ENCODE results near the gene TCEANC.
A peak's percentile ranks its signal among the peaks of the same experiment; 100 is the strongest.
"Not testable (repeated sequence)": the region's sequence is repeated elsewhere in the genome, so short reads cannot be mapped to it uniquely, and the experiment has no call there.

Gene TCEANC

GRCh38 chrX:13655674-13656073 lies 2.7 kb downstream of the TCEANC start:
- no peak for DNase-seq (ENCODE audit: low read depth in 2 of 3, low spot score in 2 of 3)

GRCh38 chrX:13658602-13659001 lies 5.7 kb downstream of the TCEANC start:
- DNase-seq (ENCODE audit: low read depth in 2 of 3, low spot score in 2 of 3) = no peak

- DNase-seq (ENCODE audit: low read depth in 2 of 3, low spot score in 2 of 3) = no peak
These were observed 6.1 kb downstream of the TCEANC start for GRCh38 chrX:13659063-13659462.

DNA sequence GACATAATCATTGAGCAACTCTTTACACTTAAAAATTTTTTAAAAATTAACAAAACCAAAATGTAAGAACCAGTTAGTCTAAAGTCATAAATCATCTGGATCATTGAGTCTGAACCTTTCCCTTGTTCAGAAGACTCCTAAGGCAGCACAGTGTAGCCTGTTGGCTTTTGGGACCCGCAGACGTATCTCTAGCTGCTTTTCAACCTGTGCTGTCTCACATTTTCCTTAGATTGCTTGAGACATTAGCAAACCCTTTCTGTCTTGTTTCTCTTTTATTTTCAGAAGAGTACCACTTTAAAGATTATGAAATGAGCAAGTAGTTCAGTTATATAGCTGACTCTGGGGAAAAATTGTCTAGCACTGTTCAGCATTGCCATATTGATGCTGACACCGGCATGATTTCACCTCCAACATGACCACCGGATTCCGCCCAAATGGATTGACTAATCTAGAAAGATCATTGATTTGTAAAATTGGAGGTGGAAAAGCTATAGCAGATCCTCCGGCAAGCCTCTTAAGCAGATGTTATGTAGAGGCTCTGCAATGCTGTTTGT lies 8.9 kb downstream of the TCEANC start:
- no peak for DNase-seq (ENCODE audit: low read depth in 2 of 3, low spot score in 2 of 3)

- no peak for DNase-seq (ENCODE audit: low read depth in 2 of 3, low spot score in 2 of 3)
These were observed 9.4 kb downstream of the TCEANC start for GRCh38 chrX:13662355-13662791.

GRCh38 chrX:13664020-13664419 lies 11.1 kb downstream of the TCEANC start:
- DNase-seq (ENCODE audit: low read depth in 2 of 3, low spot score in 2 of 3) = no peak

GRCh38 chrX:13666836-13667235 lies 13.9 kb downstream of the TCEANC start:
- no peak for DNase-seq (ENCODE audit: low read depth in 2 of 3, low spot score in 2 of 3)

- DNase-seq (ENCODE audit: low read depth in 2 of 3, low spot score in 2 of 3) = no peak
These were observed 15.0 kb downstream of the TCEANC start for GRCh38 chrX:13667919-13668318.

GRCh38 chrX:13669246-13669737 lies 16.4 kb downstream of the TCEANC start:
- no peak for DNase-seq (ENCODE audit: low read depth in 2 of 3, low spot score in 2 of 3)

GRCh38 chrX:13669755-13670154 lies 16.8 kb downstream of the TCEANC start:
- DNase-seq (ENCODE audit: low read depth in 2 of 3, low spot score in 2 of 3) = not testable (repeated sequence)

DNA sequence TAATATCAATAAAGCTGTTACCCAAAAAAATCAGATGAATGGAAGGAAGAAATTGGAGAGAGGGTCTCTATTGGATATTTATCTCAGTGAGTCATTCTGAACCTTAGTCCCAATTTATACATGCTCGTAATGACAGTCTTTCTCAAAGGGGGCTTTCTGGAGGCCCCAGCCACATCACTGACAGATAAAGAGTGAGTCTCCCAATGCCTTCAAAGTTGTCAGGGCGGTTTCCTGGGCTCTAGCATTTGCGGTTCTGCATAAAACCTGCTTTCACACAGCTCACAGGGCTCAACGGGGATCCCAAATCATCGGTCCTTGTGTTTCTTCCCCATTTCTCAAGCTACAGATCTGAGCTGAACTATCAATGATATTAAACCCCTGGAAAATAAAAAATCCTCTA lies 17.3 kb downstream of the TCEANC start:
- DNase-seq (ENCODE audit: low read depth in 2 of 3, low spot score in 2 of 3) = no peak

DNA sequence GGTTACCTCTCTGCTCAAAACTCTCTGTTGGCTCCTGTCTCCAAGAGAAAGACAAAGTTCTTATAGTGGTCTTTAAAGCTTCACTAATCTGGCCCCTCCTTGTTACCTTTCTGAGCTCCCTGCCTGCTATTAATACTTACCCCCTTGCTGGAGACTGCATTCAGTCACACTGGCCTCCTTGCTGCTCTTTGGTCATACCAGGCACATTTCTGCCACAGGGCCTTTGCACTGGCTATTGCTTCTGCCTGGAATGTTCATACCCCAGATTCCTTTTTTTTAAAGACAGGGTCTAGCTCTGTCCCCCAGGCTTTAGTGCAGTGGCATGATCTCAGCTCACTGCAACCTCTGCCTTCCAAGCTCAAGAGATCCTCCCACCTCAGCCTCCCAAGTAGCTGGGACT lies 20.1 kb downstream of the TCEANC start:
- no peak for DNase-seq (ENCODE audit: low read depth in 2 of 3, low spot score in 2 of 3)

GRCh38 chrX:13676885-13677284 lies 23.9 kb downstream of the TCEANC start:
- DNase-seq (ENCODE audit: low read depth in 2 of 3, low spot score in 2 of 3) = no peak

GRCh38 chrX:13679700-13680099 lies 26.8 kb downstream of the TCEANC start:
- not testable (repeated sequence) for DNase-seq (ENCODE audit: low read depth in 2 of 3, low spot score in 2 of 3)

- no peak for DNase-seq (ENCODE audit: low read depth in 2 of 3, low spot score in 2 of 3)
These were observed 28.7 kb downstream of the TCEANC start for GRCh38 chrX:13681595-13681994.

DNA sequence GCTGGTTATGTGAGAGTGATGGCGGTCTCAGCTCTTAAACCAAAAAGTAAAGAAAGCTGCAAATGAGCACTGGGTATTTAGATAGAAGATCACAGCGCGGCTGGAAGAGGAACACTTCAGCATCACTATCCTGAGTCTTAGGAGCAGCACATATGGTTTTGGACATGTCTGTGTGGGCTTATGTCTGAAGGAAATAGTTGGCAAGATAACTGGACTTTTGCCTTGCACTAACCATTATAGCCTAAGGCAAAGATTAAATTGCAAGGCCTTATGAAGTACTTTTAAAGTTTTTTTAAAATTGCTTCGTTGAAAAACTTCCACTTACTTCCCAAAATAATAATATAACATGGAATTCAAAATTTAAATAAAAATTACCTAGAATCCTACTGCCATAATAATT lies 31.4 kb downstream of the TCEANC start:
- DNase-seq (ENCODE audit: low read depth in 2 of 3, low spot score in 2 of 3) = no peak

DNA sequence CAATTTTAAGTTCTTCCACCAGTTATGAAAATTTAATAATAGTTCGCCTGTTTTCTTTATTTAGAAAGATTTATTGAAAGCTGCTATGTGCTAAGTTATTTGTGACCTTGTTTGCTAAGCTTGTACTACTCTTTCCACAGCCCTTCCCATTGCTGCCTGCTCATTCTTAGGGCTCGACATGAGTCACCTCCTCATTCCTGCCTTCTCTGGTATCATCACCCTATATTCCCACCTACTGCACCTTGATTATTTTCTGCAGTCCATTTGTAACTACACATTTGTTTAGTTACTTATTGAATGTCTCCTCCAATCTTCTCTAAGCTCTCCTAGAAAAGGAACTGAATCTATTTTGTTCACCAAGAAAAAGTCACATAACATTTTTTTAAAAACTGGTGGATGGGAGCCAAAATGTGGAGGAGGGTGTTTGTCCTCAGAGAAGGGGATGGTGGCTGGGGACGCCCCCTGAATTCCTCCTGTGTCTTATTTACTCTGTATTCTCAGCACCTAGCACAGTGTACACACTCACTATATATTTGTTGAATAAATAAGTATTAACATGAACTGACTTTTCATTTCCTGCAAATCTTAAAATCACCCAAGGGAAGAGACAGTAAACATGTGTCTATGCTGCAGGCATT lies 32.3 kb downstream of the TCEANC start:
- no peak for DNase-seq (ENCODE audit: low read depth in 2 of 3, low spot score in 2 of 3)

- no peak for DNase-seq (ENCODE audit: low read depth in 2 of 3, low spot score in 2 of 3)
These were observed 34.3 kb downstream of the TCEANC start for GRCh38 chrX:13687203-13687602.

- no peak for DNase-seq (ENCODE audit: low read depth in 2 of 3, low spot score in 2 of 3)
These were observed 35.5 kb downstream of the TCEANC start for GRCh38 chrX:13688384-13688957.

- peak; percentile 42 to 78 (median 63) for DNase-seq (ENCODE audit: low read depth in 2 of 3, low spot score in 2 of 3)
These were observed 36.2 kb downstream of the TCEANC start, which contains the start of gene RAB9A for GRCh38 chrX:13688958-13689740. TSS of gene RAB9A (plus strand) at chrX:13689128. CDS start at chrX:13708747, 19,619 bp downstream.

- DNase-seq (ENCODE audit: low read depth in 2 of 3, low spot score in 2 of 3) = no peak
These were observed 36.8 kb downstream of the TCEANC start for GRCh38 chrX:13689741-13690211.

DNA sequence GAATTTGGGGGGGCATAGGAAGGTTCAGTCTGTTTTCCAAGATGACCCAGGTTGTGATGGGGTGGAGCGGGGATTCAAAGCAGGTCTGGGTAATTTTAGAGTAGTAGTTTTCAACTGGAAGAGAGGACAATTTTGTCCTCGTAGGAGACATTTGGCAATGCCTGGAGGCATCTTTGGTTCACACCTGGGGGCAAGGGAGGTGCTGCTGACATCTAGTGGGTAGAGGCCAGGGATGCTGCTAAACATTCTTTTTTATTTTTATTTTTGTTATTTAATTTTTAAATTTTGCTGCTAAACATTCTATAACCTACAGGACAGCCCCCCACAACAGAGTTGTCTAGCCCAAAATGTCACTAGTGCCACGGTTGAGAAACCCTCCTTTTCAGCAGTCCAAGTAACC lies 37.9 kb downstream of the TCEANC start:
- DNase-seq (ENCODE audit: low read depth in 2 of 3, low spot score in 2 of 3) = no peak

All from activated CD8-positive, alpha-beta memory T cell treated with anti-CD3 and anti-CD28 coated beads for 48 hours (primary cell).